Keratinocyte (primary cell): ENCODE data around the gene PSMD8. TPM values are rescaled to one million over a fixed set of nuclear protein-coding genes. Genes with fewer than 3 reads are reported as not detected.

ENCODE experiments used
- DNase-seq: peaks from one replicate; pipeline ENCODE4 v3.0.0-alpha.2; 2011; ENCODE audit warnings: low read depth, missing footprints, low spot score
- FAIRE-seq: peaks from 2 replicates; lab custom pipeline; 2011; peaks lifted over from hg19 to GRCh38; lab: Jason Lieb, UNC
- H2AFZ ChIP-seq: 2 replicates; pipeline ENCODE4 v1.6.0; 2012; ENCODE audit warnings: low read length, control low read depth, inconsistent platforms; ENCODE audit not compliant: control insufficient read depth
- H3K27ac ChIP-seq: 2 replicates; pipeline ENCODE4 v1.5.1; 2011; ENCODE audit warnings: low read length; ENCODE audit not compliant: control insufficient read depth, insufficient read depth
- H3K27me3 ChIP-seq: 3 replicates; pipeline ENCODE4 v1.6.0; 2011; ENCODE audit warnings: low read length; ENCODE audit not compliant: control insufficient read depth, insufficient read depth; ENCODE audit errors: extremely low read depth
- H3K36me3 ChIP-seq, 2 experiments: 2 replicates in 1 of 2; 3 replicates in 1 of 2; pipeline ENCODE4 v1.5.1; 2011; ENCODE audit warnings: low read length in 2 of 2, mild to moderate bottlenecking in 1 of 2; ENCODE audit not compliant: control insufficient read depth in 2 of 2, insufficient read depth in 2 of 2; ENCODE audit errors: extremely low read depth in 1 of 2
- H3K4me1 ChIP-seq: 3 replicates; pipeline ENCODE4 v1.5.1; 2011; ENCODE audit warnings: low read length; ENCODE audit not compliant: control insufficient read depth, insufficient read depth; ENCODE audit errors: extremely low read depth
- H3K4me2 ChIP-seq: 3 replicates; pipeline ENCODE4 v1.6.0; 2011; ENCODE audit warnings: low read depth, low read length; ENCODE audit not compliant: control insufficient read depth, insufficient read depth; ENCODE audit errors: extremely low read depth
- H3K4me3 ChIP-seq, 3 experiments: fragments of 200-600 bp in 1 of 3; sonication (generic) in 1 of 3; 2 replicates in 2 of 3; 3 replicates in 1 of 3; pipeline ENCODE4 v1.5.1; 2011 to 2016; ENCODE audit warnings: low read length in 3 of 3, mild to moderate bottlenecking in 3 of 3, control low read depth in 2 of 3, inconsistent platforms in 1 of 3, low read depth in 1 of 3, mixed read lengths in 1 of 3, mixed run types in 1 of 3, moderate library complexity in 1 of 3; ENCODE audit not compliant: control insufficient read depth in 2 of 3, insufficient read depth in 2 of 3; ENCODE audit errors: extremely low read depth in 1 of 3
- H3K79me2 ChIP-seq: 2 replicates; pipeline ENCODE4 v1.6.0; 2012; ENCODE audit warnings: low read length; ENCODE audit not compliant: control insufficient read depth, insufficient read depth
- H3K9ac ChIP-seq: 3 replicates; pipeline ENCODE4 v1.6.0; 2011; ENCODE audit warnings: low read length; ENCODE audit not compliant: control insufficient read depth, insufficient read depth; ENCODE audit errors: extremely low read depth
- H3K9me1 ChIP-seq: 3 replicates; pipeline ENCODE4 v1.6.0; 2011; ENCODE audit warnings: low read length; ENCODE audit not compliant: control insufficient read depth, insufficient read depth; ENCODE audit errors: extremely low read depth
- H3K9me3 ChIP-seq: 2 replicates; pipeline ENCODE4 v1.5.1; 2012; ENCODE audit warnings: low read depth, low read length; ENCODE audit not compliant: control insufficient read depth
- H4K20me1 ChIP-seq: 3 replicates; pipeline ENCODE4 v1.6.0; 2011; ENCODE audit warnings: low read length; ENCODE audit not compliant: control insufficient read depth, insufficient read depth; ENCODE audit errors: extremely low read depth
- CTCF ChIP-seq, 3 experiments: IDR thresholded peaks in 1 of 3; conservative IDR thresholded peaks in 1 of 3; optimal IDR thresholded peaks in 1 of 3; 2 replicates in 2 of 3; 3 replicates in 1 of 3; pipeline versions ENCODE3 to v1.5.1; 2011; ENCODE audit warnings: low read length in 3 of 3, mild to moderate bottlenecking in 3 of 3, moderate library complexity in 2 of 3, control low read depth in 1 of 3, inconsistent platforms in 1 of 3; ENCODE audit not compliant: insufficient read depth in 2 of 3; ENCODE audit errors: extremely low read depth in 1 of 3
- EZH2 ChIP-seq: IDR thresholded peaks from one replicate; pipeline ENCODE4 v1.6.1; 2012; ENCODE audit warnings: inconsistent platforms, mild to moderate bottlenecking, low read length, moderate library complexity
- dilution Hi-C: fragments of 300-500 bp; cut with MboI; formaldehyde crosslinking; loops from one replicate; pipeline ENCODE4 v1.7.0; 2020; ENCODE audit warnings: low sequenced_read_pairs; ENCODE audit not compliant: extremely low pct_ligation_motif_present
- polyA plus RNA-seq, 5 experiments: library from polyadenylated mRNA; depleted of rRNA in 3 of 5; stranded (reverse) in 3 of 5; stranded (forward) in 1 of 5; unstranded in 1 of 5; fragments of >200 nt; gene quantifications; 1 replicate in 1 of 5; 2 replicates in 3 of 5; 3 replicates in 1 of 5; pipeline versions ENCODE4 v1.2.1 to v1.2.3, GENCODE V29; 2011 to 2012; ENCODE audit warnings: missing spikeins in 2 of 5, low read depth in 1 of 5, low replicate concordance in 1 of 5

The PSMD8 gene
- polyA plus RNA-seq, 1 donor (not counting 4 experiments of a cell fraction or from before 2014, with no cell fraction given): 346 TPM

- H3K27me3 ChIP-seq: no peaks in the 10 kb centered on the region
- no peaks in the 10 kb centered on the region for H3K9me3 ChIP-seq
- dilution Hi-C loops: no loop called here
- peaks cover 9% of the 10 kb centered on the region for H3K79me2 ChIP-seq
- no peaks in the 10 kb centered on the region for H3K9me1 ChIP-seq
- H2AFZ ChIP-seq: no peak overlapping the region
- no peaks in the 10 kb centered on the region for H3K4me1 ChIP-seq
- H3K4me2 ChIP-seq: no peak overlapping the region
- no peak overlapping the region for H3K27ac ChIP-seq
- H3K36me3 ChIP-seq: peaks cover 37 to 40% of the 10 kb centered on the region in 2 experiments
- no peak for FAIRE-seq
- peaks cover 2% of the 10 kb centered on the region for H4K20me1 ChIP-seq
- no peak overlapping the region for H3K9ac ChIP-seq
- no peak for DNase-seq
- no peak overlapping the region for H3K4me3 ChIP-seq
- no peak for TF ChIP-seq CTCF (optimal IDR thresholded peaks at IDR 0.05 in 1 of 3, IDR thresholded peaks at IDR 0.05 in 1 of 3, conservative IDR thresholded peaks at IDR 0.05 in 1 of 3; ENCODE audit: extremely low read depth in 1 of 3, insufficient read depth in 2 of 3, low read length in 3 of 3)
- TF ChIP-seq EZH2: no peak
Measured at GRCh38 chr19:38329651-38330050, 44.7 kb upstream of the PSMD8 start.

- no peak for TF ChIP-seq EZH2
- TF ChIP-seq CTCF (optimal IDR thresholded peaks at IDR 0.05 in 1 of 3, IDR thresholded peaks at IDR 0.05 in 1 of 3, conservative IDR thresholded peaks at IDR 0.05 in 1 of 3; ENCODE audit: extremely low read depth in 1 of 3, insufficient read depth in 2 of 3, low read length in 3 of 3): no peak
- FAIRE-seq: peak; percentile 67
- dilution Hi-C loops: no loop called here
Measured at GRCh38 chr19:38331728-38332127, 42.6 kb upstream of the PSMD8 start.

More at GRCh38 chr19:38331728-38332127, 42.6 kb upstream of the PSMD8 start:
- Histone ChIP-seq H3K27me3 (no peaks in the 10 kb centered on the region), H4K20me1 (no peaks in the 10 kb centered on the region), H2AFZ (no peak overlapping the region), H3K9me3 (no peaks in the 10 kb centered on the region), H3K9me1 (no peaks in the 10 kb centered on the region), H3K27ac (no peak overlapping the region), H3K79me2 (no peaks in the 10 kb centered on the region), H3K36me3 (peaks cover 24 to 34% of the 10 kb centered on the region in 2 experiments), H3K4me3 (no peak overlapping the region), H3K4me1 (no peaks in the 10 kb centered on the region), H3K4me2 (no peak overlapping the region), H3K9ac (no peak overlapping the region)
- DNase-seq: no peak
